Endothelial cell (in vitro differentiated cells): Measurements from ENCODE around the gene CCDC66. TPM values are rescaled to one million over a fixed set of nuclear protein-coding genes. Genes with fewer than 3 reads are reported as not detected.

Experiments
- DNase-seq: peaks from one replicate; pipeline ENCODE4 v3.0.0; 2021; ENCODE audit warnings: low spot score
- H3K27ac Mint-ChIP-seq: one replicate; pipeline ENCODE4 v1.8.0; 2021; ENCODE audit warnings: mixed read lengths, inconsistent platforms; ENCODE audit not compliant: unreplicated experiment
- H3K27me3 Mint-ChIP-seq: one replicate; pipeline ENCODE4 v1.8.0; 2021; ENCODE audit warnings: mild to moderate bottlenecking, moderate library complexity, mixed read lengths, inconsistent platforms; ENCODE audit not compliant: unreplicated experiment
- H3K36me3 Mint-ChIP-seq: one replicate; pipeline ENCODE4 v1.8.0; 2021; ENCODE audit warnings: mild to moderate bottlenecking, low read depth, mixed read lengths, inconsistent platforms; ENCODE audit not compliant: unreplicated experiment
- H3K4me1 Mint-ChIP-seq: one replicate; pipeline ENCODE4 v1.8.0; 2021; ENCODE audit warnings: mild to moderate bottlenecking, mixed read lengths, inconsistent platforms; ENCODE audit not compliant: unreplicated experiment
- H3K4me3 Mint-ChIP-seq: one replicate; pipeline ENCODE4 v1.8.0; 2021; ENCODE audit warnings: mild to moderate bottlenecking, mixed read lengths, inconsistent platforms; ENCODE audit not compliant: unreplicated experiment
- H3K9me3 Mint-ChIP-seq: one replicate; pipeline ENCODE4 v1.8.0; 2021; ENCODE audit warnings: mixed read lengths, inconsistent platforms; ENCODE audit not compliant: unreplicated experiment
- CTCF ChIP-seq: fragments of 200-600 bp; sonication (generic); IDR thresholded peaks from one replicate; pipeline ENCODE4 v1.5.0; 2021; ENCODE audit warnings: antibody characterized with exemption; ENCODE audit not compliant: unreplicated experiment
- total RNA-seq: library from RNA; stranded (reverse); fragmentation: NEBNext Ultra II Directional; extraction: Animal tissue kit (Norgen Biotek cat#: 25700); gene quantifications from one replicate; pipeline ENCODE4 v1.2.1, GENCODE V29; 2021; ENCODE audit not compliant: unreplicated experiment

CCDC66 gene
- total RNA-seq, 1 donor from 2014 or later = 13.6 TPM

GRCh38 chr3:56620371-56620770 is 63.4 kb downstream of the CCDC66 start:
- Mint-ChIP-seq H3K36me3 (peaks cover 14% of the 10 kb centered on the region), H3K9me3 (no peaks in the 10 kb centered on the region), H3K4me1 (no peaks in the 10 kb centered on the region), H3K27me3 (peaks cover 1% of the 10 kb centered on the region), H3K4me3 (no peak overlapping the region), H3K27ac (no peak overlapping the region)
- no peak for TF ChIP-seq CTCF
- DNase-seq = no peak

- H3K36me3 Mint-ChIP-seq = peaks cover 14% of the 10 kb centered on the region
- peaks cover 1% of the 10 kb centered on the region for H3K27me3 Mint-ChIP-seq
- H3K4me3 Mint-ChIP-seq = no peak overlapping the region
- no peaks in the 10 kb centered on the region for H3K4me1 Mint-ChIP-seq
- H3K9me3 Mint-ChIP-seq = no peaks in the 10 kb centered on the region
- no peak for TF ChIP-seq CTCF
- no peak for DNase-seq
- no peak overlapping the region for H3K27ac Mint-ChIP-seq
Observed at GRCh38 chr3:56621681-56622080, 64.7 kb downstream of the CCDC66 start.

- no peak for DNase-seq
Observed at GRCh38 chr3:56622381-56622780, 65.4 kb downstream of the CCDC66 start.

GRCh38 chr3:56624725-56625124 is 67.8 kb downstream of the CCDC66 start:
- TF ChIP-seq CTCF = no peak
- Mint-ChIP-seq H3K9me3 (no peaks in the 10 kb centered on the region), H3K4me3 (no peak overlapping the region), H3K4me1 (no peaks in the 10 kb centered on the region), H3K36me3 (peaks cover 17% of the 10 kb centered on the region), H3K27ac (no peak overlapping the region), H3K27me3 (no peaks in the 10 kb centered on the region)
- DNase-seq = no peak

More at GRCh38 chr3:56622381-56622780, 65.4 kb downstream of the CCDC66 start:
- Mint-ChIP-seq H3K4me1 (no peaks in the 10 kb centered on the region), H3K9me3 (no peaks in the 10 kb centered on the region), H3K36me3 (peaks cover 16% of the 10 kb centered on the region), H3K27ac (no peak overlapping the region), H3K27me3 (peaks cover 1% of the 10 kb centered on the region), H3K4me3 (no peak overlapping the region)
- no peak for TF ChIP-seq CTCF

GRCh38 chr3:56629047-56629446 is 72.1 kb downstream of the CCDC66 start:
- peaks cover 9% of the 10 kb centered on the region for H3K36me3 Mint-ChIP-seq
- H3K4me3 Mint-ChIP-seq = no peak overlapping the region
- no peak for TF ChIP-seq CTCF
- no peaks in the 10 kb centered on the region for H3K27me3 Mint-ChIP-seq
- H3K4me1 Mint-ChIP-seq = no peaks in the 10 kb centered on the region
- H3K27ac Mint-ChIP-seq = peak overlapping the region; percentile 70
- no peak for DNase-seq
- H3K9me3 Mint-ChIP-seq = no peaks in the 10 kb centered on the region
